Activated CD4-positive, alpha-beta T cell treated with anti-CD3 and anti-CD28 coated beads, Interleukin-2, amount 10 ng/mL, durations not matched to agents 7 days and 5 days (primary cell): Measurements from ENCODE around the gene MYO18A. TPM values are rescaled to one million over a fixed set of nuclear protein-coding genes. Genes with fewer than 3 reads are reported as not detected.

Experiments
- CTCF ChIA-PET: fragments of 350-600 bp; sonication (Branson Sonifier 250); formaldehyde crosslinking; loops from one replicate; lab custom pipeline; 2021; ENCODE audit warnings: antibody characterized with exemption; lab: Charles Lee
- POLR2A ChIA-PET: fragments of 350-600 bp; sonication (Branson Sonifier 250); formaldehyde crosslinking; loops from one replicate; lab custom pipeline; 2021; ENCODE audit warnings: antibody characterized with exemption; lab: Charles Lee
- DNase-seq: peaks from one replicate; pipeline ENCODE4 v3.0.0-alpha.2; 2020
- H3K27ac Mint-ChIP-seq: one replicate; pipeline ENCODE4 v1.8.0; 2021; ENCODE audit warnings: mild to moderate bottlenecking, moderate library complexity, mixed read lengths
- H3K27me3 Mint-ChIP-seq: one replicate; pipeline ENCODE4 v1.8.0; 2021; ENCODE audit warnings: mixed read lengths
- H3K36me3 Mint-ChIP-seq: one replicate; pipeline ENCODE4 v1.8.0; 2021; ENCODE audit warnings: low read depth, mixed read lengths
- H3K4me1 Mint-ChIP-seq: one replicate; pipeline ENCODE4 v1.8.0; 2021; ENCODE audit warnings: mixed read lengths
- H3K4me3 Mint-ChIP-seq: one replicate; pipeline ENCODE4 v1.8.0; 2021; ENCODE audit warnings: mild to moderate bottlenecking, moderate library complexity, mixed read lengths
- H3K9me3 Mint-ChIP-seq: one replicate; pipeline ENCODE4 v1.8.0; 2021; ENCODE audit warnings: mixed read lengths
- total RNA-seq, 2 experiments: library from RNA; stranded (reverse); gene quantifications; one replicate each; pipeline ENCODE4 v1.2.3, GENCODE V29; 2021

Gene MYO18A
- total RNA-seq, 2 experiments from 2014 or later: 82.2 to 101 TPM

DNA sequence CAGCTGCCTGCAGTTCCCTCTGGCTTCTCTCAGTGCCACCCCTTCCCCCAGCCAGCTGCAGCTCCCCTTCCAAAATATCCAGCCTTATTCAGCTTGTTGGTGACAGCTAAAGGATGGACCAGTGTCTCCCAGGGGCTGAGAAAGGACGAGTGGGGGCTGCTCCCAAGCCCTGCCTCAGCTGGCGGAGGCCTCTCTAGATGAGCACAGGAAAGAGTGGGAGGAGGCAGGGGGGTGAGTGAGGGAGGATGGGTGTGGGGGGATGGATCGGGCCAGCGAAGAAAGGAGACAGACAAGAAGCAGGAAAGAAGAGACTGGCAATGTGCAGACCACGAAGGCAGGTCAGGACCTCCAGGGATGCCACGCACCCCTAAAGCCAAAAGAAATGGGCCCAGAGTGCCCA is 119.7 kb downstream of the MYO18A start:
- Mint-ChIP-seq H3K36me3 (no peaks in the 10 kb centered on the region), H3K9me3 (no peaks in the 10 kb centered on the region), H3K27ac (no peak overlapping the region), H3K27me3 (no peaks in the 10 kb centered on the region), H3K4me1 (no peaks in the 10 kb centered on the region), H3K4me3 (no peak overlapping the region)
- DNase-seq: no peak
- CTCF ChIA-PET: interaction anchor here (0.9 kb wide), 2 partner anchors 13 to 30 kb away, joined by 3 read pairs; no protein-coding TSS in a partner anchor
- POLR2A ChIA-PET: no interaction called here

DNA sequence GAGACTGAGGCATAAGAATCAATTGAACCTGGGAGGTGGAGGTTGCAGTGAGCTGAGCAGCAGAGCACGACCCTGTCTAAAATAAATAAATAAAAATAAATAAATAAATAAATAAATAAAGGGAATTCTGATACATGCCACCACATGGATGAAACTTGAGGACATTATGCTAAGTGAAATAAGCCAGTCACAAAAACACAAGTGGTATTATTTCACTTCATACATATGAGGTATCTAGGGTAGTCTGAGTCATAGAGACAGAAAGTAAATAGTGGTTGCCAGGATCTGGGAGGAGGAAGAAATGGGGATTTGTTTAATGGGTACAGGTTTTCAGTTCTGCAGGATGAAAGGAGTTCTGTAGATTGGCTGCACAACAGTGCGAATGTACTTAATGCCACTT is 120.9 kb downstream of the MYO18A start:
- H3K27me3 Mint-ChIP-seq: no peaks in the 10 kb centered on the region
- no peak overlapping the region for H3K27ac Mint-ChIP-seq
- H3K4me1 Mint-ChIP-seq: no peaks in the 10 kb centered on the region
- H3K9me3 Mint-ChIP-seq: no peaks in the 10 kb centered on the region
- DNase-seq: no peak
- ChIA-PET CTCF (interaction anchor here (0.6 to 1.0 kb wide), 4 partner anchors 8 to 502 kb away, joined by 3 to 6 read pairs (median 3); no protein-coding TSS in a partner anchor), POLR2A (no interaction called here)
- H3K4me3 Mint-ChIP-seq: no peak overlapping the region
- no peaks in the 10 kb centered on the region for H3K36me3 Mint-ChIP-seq

DNA sequence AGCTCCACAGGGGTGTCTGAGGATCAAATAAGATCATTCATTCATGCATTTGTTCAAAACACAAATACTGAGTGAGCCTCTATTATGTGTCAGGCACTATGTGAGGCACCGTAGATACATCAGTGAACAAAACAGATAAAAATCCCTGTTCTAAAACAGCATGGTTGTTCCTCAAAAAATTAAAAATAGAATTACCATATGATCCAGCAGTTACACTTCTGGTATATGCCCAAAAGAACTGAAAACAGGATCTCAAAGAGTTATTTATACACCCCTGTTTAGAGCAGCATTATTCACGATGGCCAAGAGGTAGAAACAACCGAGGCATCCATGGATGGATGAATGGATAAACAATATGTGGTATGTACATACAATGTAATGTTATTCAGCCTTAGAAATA is 121.8 kb downstream of the MYO18A start:
- H3K4me3 Mint-ChIP-seq: no peak overlapping the region
- no peak overlapping the region for H3K27ac Mint-ChIP-seq
- no peak for DNase-seq
- POLR2A ChIA-PET: no interaction called here
- H3K9me3 Mint-ChIP-seq: no peaks in the 10 kb centered on the region
- no peaks in the 10 kb centered on the region for H3K4me1 Mint-ChIP-seq
- H3K36me3 Mint-ChIP-seq: no peaks in the 10 kb centered on the region
- CTCF ChIA-PET: interaction anchor here (1.0 kb wide), 1 partner anchor 9 kb away, joined by 3 read pairs; no protein-coding TSS in a partner anchor
- H3K27me3 Mint-ChIP-seq: no peaks in the 10 kb centered on the region

- Mint-ChIP-seq H3K27me3 (no peaks in the 10 kb centered on the region), H3K4me3 (no peak overlapping the region), H3K4me1 (no peaks in the 10 kb centered on the region), H3K9me3 (no peaks in the 10 kb centered on the region), H3K36me3 (no peaks in the 10 kb centered on the region), H3K27ac (no peak overlapping the region)
- DNase-seq: no peak
- ChIA-PET CTCF (no interaction called here), POLR2A (no interaction called here)
Measured at GRCh38 chr17:29057361-29057760, 122.8 kb downstream of the MYO18A start.

DNA sequence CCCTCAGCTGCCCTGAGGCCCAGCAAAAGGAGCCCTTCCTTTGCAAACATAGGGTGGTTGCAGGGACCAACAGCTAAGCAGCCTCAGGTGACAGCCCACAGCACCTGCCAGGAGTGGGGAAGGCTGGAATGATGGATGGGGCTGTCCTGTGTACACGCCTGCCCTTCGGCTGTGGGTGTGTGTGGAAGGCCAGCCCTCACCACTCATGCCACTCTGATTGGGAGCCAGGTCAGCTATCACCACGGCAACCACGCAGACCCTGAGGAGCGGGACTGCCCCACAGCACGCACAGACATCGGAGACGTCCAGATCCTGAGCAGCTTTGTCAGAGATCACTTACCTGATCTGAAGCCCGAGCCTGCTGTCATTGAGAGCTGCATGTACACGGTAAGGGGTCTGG is 125.4 kb downstream of the MYO18A start:
- DNase-seq: no peak
- ChIA-PET POLR2A (no interaction called here), CTCF (no interaction called here)
- H3K27ac Mint-ChIP-seq: no peak overlapping the region
- no peaks in the 10 kb centered on the region for H3K9me3 Mint-ChIP-seq
- H3K4me1 Mint-ChIP-seq: no peaks in the 10 kb centered on the region
- H3K36me3 Mint-ChIP-seq: no peaks in the 10 kb centered on the region
- H3K27me3 Mint-ChIP-seq: no peaks in the 10 kb centered on the region
- H3K4me3 Mint-ChIP-seq: no peak overlapping the region

GRCh38 chr17:29051731-29052130 is 128.5 kb downstream of the MYO18A start:
- H3K27me3 Mint-ChIP-seq: peaks cover 2% of the 10 kb centered on the region
- H3K4me1 Mint-ChIP-seq: no peaks in the 10 kb centered on the region
- H3K9me3 Mint-ChIP-seq: no peaks in the 10 kb centered on the region
- POLR2A ChIA-PET: no interaction called here
- CTCF ChIA-PET: no interaction called here
- no peak overlapping the region for H3K4me3 Mint-ChIP-seq
- H3K27ac Mint-ChIP-seq: no peak overlapping the region
- no peak for DNase-seq
- no peaks in the 10 kb centered on the region for H3K36me3 Mint-ChIP-seq

DNA sequence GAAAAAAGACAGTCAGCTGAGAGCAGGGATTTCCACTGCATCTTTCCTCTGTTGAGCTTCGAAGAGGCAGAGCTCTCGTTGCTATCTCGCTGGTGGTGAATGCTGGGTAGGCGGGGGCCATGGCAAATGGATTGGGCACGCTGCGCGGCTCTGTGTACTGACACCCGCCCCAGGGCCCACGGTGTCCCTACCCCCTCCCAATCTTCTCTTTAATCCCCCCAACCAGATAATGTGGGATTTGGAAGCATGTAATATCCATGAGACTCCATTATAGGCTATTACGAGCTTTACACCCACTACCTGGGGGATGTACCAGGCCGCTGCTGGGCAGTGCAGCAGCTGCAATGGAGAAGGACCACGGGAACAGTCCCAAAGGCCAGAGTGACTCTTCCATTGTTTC is 129.0 kb downstream of the MYO18A start:
- no peak overlapping the region for H3K27ac Mint-ChIP-seq
- H3K4me3 Mint-ChIP-seq: no peak overlapping the region
- DNase-seq: no peak
- H3K9me3 Mint-ChIP-seq: no peaks in the 10 kb centered on the region
- H3K4me1 Mint-ChIP-seq: no peaks in the 10 kb centered on the region
- no peaks in the 10 kb centered on the region for H3K36me3 Mint-ChIP-seq
- ChIA-PET CTCF (interaction anchor here (0.6 kb wide), 2 partner anchors 36 to 207 kb away, joined by 3 read pairs; no protein-coding TSS in a partner anchor), POLR2A (no interaction called here)
- peaks cover 5% of the 10 kb centered on the region for H3K27me3 Mint-ChIP-seq

- Mint-ChIP-seq H3K4me1 (no peaks in the 10 kb centered on the region), H3K36me3 (no peaks in the 10 kb centered on the region), H3K27me3 (peaks cover 5% of the 10 kb centered on the region), H3K9me3 (no peaks in the 10 kb centered on the region), H3K27ac (no peak overlapping the region), H3K4me3 (no peak overlapping the region)
- ChIA-PET POLR2A (no interaction called here), CTCF (interaction anchor here (0.6 kb wide), 1 partner anchor 195 kb away, joined by 4 read pairs; the partner anchor contains the start of gene ERAL1)
- DNase-seq: no peak
Measured at GRCh38 chr17:29050176-29050575, 130.0 kb downstream of the MYO18A start.

- Mint-ChIP-seq H3K4me1 (no peaks in the 10 kb centered on the region), H3K36me3 (no peaks in the 10 kb centered on the region), H3K9me3 (no peaks in the 10 kb centered on the region), H3K27me3 (peaks cover 5% of the 10 kb centered on the region), H3K27ac (no peak overlapping the region), H3K4me3 (no peak overlapping the region)
- no peak for DNase-seq
- POLR2A ChIA-PET: no interaction called here
- CTCF ChIA-PET: no interaction called here
Measured at GRCh38 chr17:29049541-29050145, 130.6 kb downstream of the MYO18A start.

GRCh38 chr17:29048440-29049368 is 131.5 kb downstream of the MYO18A start:
- Mint-ChIP-seq H3K9me3 (no peaks in the 10 kb centered on the region), H3K36me3 (no peaks in the 10 kb centered on the region), H3K4me3 (no peak overlapping the region), H3K4me1 (no peaks in the 10 kb centered on the region), H3K27me3 (peaks cover 5% of the 10 kb centered on the region), H3K27ac (no peak overlapping the region)
- ChIA-PET POLR2A (no interaction called here), CTCF (interaction anchor here (0.6 to 1.5 kb wide), 4 partner anchors 16 to 483 kb away, joined by 3 to 4 read pairs (median 3); no protein-coding TSS in a partner anchor)
- DNase-seq: no peak

GRCh38 chr17:29046473-29046839 is 133.7 kb downstream of the MYO18A start:
- no peak for DNase-seq
- Mint-ChIP-seq H3K9me3 (no peaks in the 10 kb centered on the region), H3K36me3 (no peaks in the 10 kb centered on the region), H3K4me1 (peaks cover 7% of the 10 kb centered on the region), H3K4me3 (no peak overlapping the region), H3K27me3 (peaks cover 5% of the 10 kb centered on the region), H3K27ac (no peak overlapping the region)
- ChIA-PET POLR2A (no interaction called here), CTCF (no interaction called here)

DNA sequence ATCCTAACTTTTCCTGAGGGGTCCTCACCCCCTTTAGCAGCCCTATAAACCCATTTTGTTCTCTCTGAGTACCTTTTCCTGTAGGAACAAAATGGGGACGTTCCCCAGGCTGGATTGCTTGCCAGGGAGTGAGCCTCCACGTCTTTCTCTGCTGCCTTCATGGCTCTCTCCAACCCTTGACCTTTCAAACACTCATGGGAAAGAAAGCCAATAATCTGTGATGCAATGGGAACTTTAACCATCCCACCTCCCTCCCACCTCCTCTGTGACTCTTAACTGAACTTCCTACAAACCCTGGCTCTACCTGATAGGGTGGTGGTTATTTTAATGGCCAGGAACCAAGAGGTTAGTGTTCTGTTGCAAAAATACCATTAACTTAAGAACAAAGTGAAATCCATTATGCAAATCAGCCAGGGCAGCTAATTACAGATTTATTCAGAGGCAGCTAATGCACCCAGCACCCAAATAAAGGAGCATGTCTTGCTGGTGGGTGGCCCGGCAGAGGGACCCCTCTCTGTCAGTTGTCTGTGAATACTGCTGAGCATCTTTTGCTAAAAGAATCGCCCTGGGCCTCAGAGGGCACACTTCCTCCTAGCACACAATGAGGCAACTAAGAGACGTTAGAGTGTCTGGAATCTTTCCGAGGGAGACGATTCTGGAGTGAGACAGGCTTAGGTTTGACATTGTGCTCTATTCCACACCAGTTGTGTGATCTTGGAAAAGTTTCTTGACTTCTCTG is 134.3 kb downstream of the MYO18A start:
- Mint-ChIP-seq H3K4me3 (no peak overlapping the region), H3K27ac (no peak overlapping the region), H3K27me3 (peaks cover 5% of the 10 kb centered on the region), H3K4me1 (peaks cover 7% of the 10 kb centered on the region), H3K9me3 (no peaks in the 10 kb centered on the region), H3K36me3 (no peaks in the 10 kb centered on the region)
- no peak for DNase-seq
- CTCF ChIA-PET: no interaction called here
- POLR2A ChIA-PET: no interaction called here

GRCh38 chr17:29045026-29045425 is 135.2 kb downstream of the MYO18A start:
- ChIA-PET CTCF (no interaction called here), POLR2A (no interaction called here)
- Mint-ChIP-seq H3K4me3 (no peak overlapping the region), H3K36me3 (no peaks in the 10 kb centered on the region), H3K4me1 (peaks cover 7% of the 10 kb centered on the region), H3K9me3 (no peaks in the 10 kb centered on the region), H3K27me3 (peaks cover 5% of the 10 kb centered on the region), H3K27ac (no peak overlapping the region)
- DNase-seq: no peak
